A549 (cell line): ENCODE data around the gene MCOLN2. TPM values are rescaled to one million over a fixed set of nuclear protein-coding genes. Genes with fewer than 3 reads are reported as not detected.

Experiments
- ATAC-seq, 2 experiments: fragments of 200-7000 bp in 1 of 2; fragments of >200 bp in 1 of 2; cut with Nextera tagmentation in 1 of 2; cut with Tn5 transposase in 1 of 2; 3 replicates each; pipeline versions ENCODE4 v1.8.0 to v1.9.1; 2018 to 2020; ENCODE audit warnings: mild to moderate bottlenecking in 1 of 2, moderate library complexity in 1 of 2
- CTCF ChIA-PET: fragments of 300-600 bp; sonication (Branson Sonifier 250); formaldehyde crosslinking; extraction: SDS; loops from one replicate; lab custom pipeline; 2021; ENCODE audit warnings: antibody characterized with exemption, inconsistent platforms; lab: Yijun Ruan, JAX
- POLR2A ChIA-PET: fragments of 350-600 bp; formaldehyde crosslinking; extraction: SDS; loops from one replicate; lab custom pipeline; 2021; ENCODE audit warnings: antibody characterized with exemption, inconsistent platforms; lab: Yijun Ruan, JAX
- DNase-seq, 2 experiments: peaks; one replicate each; pipeline versions ENCODE4 v3.0.0 to v3.0.0-alpha.2; 2011 to 2016; ENCODE audit warnings: low read depth in 1 of 2, low spot score in 1 of 2
- FAIRE-seq: peaks from 2 replicates; lab custom pipeline; 2011; peaks lifted over from hg19 to GRCh38; lab: Jason Lieb, UNC
- H3K27ac ChIP-seq, 2 experiments: fragments of >200 bp; sonication (Bioruptor Twin); formaldehyde crosslinking; 3 replicates each; pipeline ENCODE4 v1.5.1; 2016 to 2017
- H3K4me1 ChIP-seq: fragments of >200 bp; sonication (Bioruptor Twin); formaldehyde crosslinking; 3 replicates; pipeline ENCODE4 v1.6.1; 2016
- H3K4me2 ChIP-seq: fragments of >200 bp; sonication (Bioruptor Twin); formaldehyde crosslinking; 3 replicates; pipeline ENCODE4 v1.6.1; 2016
- H3K4me3 ChIP-seq: fragments of >200 bp; sonication (Bioruptor Twin); formaldehyde crosslinking; 3 replicates; pipeline ENCODE4 v1.5.1; 2016
- H3K9me3 ChIP-seq: fragments of >200 bp; sonication (Bioruptor Twin); formaldehyde crosslinking; 3 replicates; pipeline ENCODE4 v1.6.1; 2016
- BHLHE40 ChIP-seq: IDR thresholded peaks from 2 replicates; pipeline ENCODE4 v1.6.1; 2012; ENCODE audit warnings: low read depth, low read length, inconsistent platforms
- CBX2 ChIP-seq: fragments of 200-600 bp; sonication (generic); IDR thresholded peaks from 2 replicates; pipeline ENCODE4 v1.6.1; 2016; ENCODE audit warnings: low read depth, mild to moderate bottlenecking, borderline replicate concordance
- CHD2 ChIP-seq: fragments of 150-350 bp; IDR thresholded peaks from 2 replicates; pipeline ENCODE4 v1.6.1; 2014; ENCODE audit warnings: low read length; ENCODE audit not compliant: partially characterized antibody
- CHD4 ChIP-seq: fragments of 200-600 bp; sonication (generic); IDR thresholded peaks from 2 replicates; pipeline ENCODE4 v1.6.1; 2016; ENCODE audit warnings: antibody characterized with exemption, mild to moderate bottlenecking, borderline replicate concordance
- EHF ChIP-seq: fragments of 250-450 bp; sonication (Bioruptor Pico); IDR thresholded peaks from 2 replicates; pipeline ENCODE4 v1.5.0; 2020; ENCODE audit warnings: mild to moderate bottlenecking
- EHMT2 ChIP-seq: fragments of 200-600 bp; sonication (generic); IDR thresholded peaks from 2 replicates; pipeline ENCODE4 v1.6.1; 2016; ENCODE audit warnings: antibody characterized with exemption, low read depth, mild to moderate bottlenecking, moderate library complexity
- HOXA7 ChIP-seq: fragments of 250-450 bp; sonication (Bioruptor Pico); IDR thresholded peaks from 2 replicates; pipeline ENCODE4 v1.5.0; 2020; ENCODE audit warnings: mild to moderate bottlenecking, moderate library complexity
- JUN ChIP-seq, 2 experiments: fragments of >200 bp; sonication (Bioruptor Twin); formaldehyde crosslinking; IDR thresholded peaks; 2 replicates in 1 of 2; 3 replicates in 1 of 2; pipeline ENCODE4 v1.6.1; 2016 to 2017
- MAZ ChIP-seq: fragments of 150-350 bp; IDR thresholded peaks from 2 replicates; pipeline ENCODE4 v1.6.1; 2014; ENCODE audit warnings: antibody characterized with exemption, low read depth, low read length, borderline replicate concordance
- NFE2L2 ChIP-seq: fragments of 150-350 bp; conservative IDR thresholded peaks from 2 replicates; pipeline ENCODE4 v1.6.1; 2014; ENCODE audit warnings: low read length
- NPAS2 ChIP-seq: fragments of 250-450 bp; sonication (Bioruptor Pico); IDR thresholded peaks from 2 replicates; pipeline ENCODE4 v1.8.0; 2022; ENCODE audit warnings: mild to moderate bottlenecking, moderate library complexity, borderline replicate concordance
- PHF8 ChIP-seq: fragments of 200-600 bp; sonication (generic); IDR thresholded peaks from 2 replicates; pipeline ENCODE4 v1.6.1; 2016; ENCODE audit warnings: low read depth, mild to moderate bottlenecking, antibody characterized with exemption, moderate library complexity, borderline replicate concordance
- RARB ChIP-seq: fragments of 250-450 bp; sonication (Bioruptor Pico); IDR thresholded peaks from 2 replicates; pipeline ENCODE4 v1.8.0; 2021; ENCODE audit warnings: mild to moderate bottlenecking, moderate library complexity
- RFX5 ChIP-seq: fragments of 450-650 bp; IDR thresholded peaks from 2 replicates; pipeline ENCODE4 v1.7.1; 2014; ENCODE audit warnings: antibody characterized with exemption, mild to moderate bottlenecking, moderate library complexity
- SMC3 ChIP-seq: fragments of >200 bp; sonication (Bioruptor Twin); formaldehyde crosslinking; IDR thresholded peaks from 3 replicates; pipeline ENCODE4 v1.6.1; 2018; ENCODE audit warnings: inconsistent platforms
- TP53 ChIP-seq: fragments of 250-450 bp; sonication (Bioruptor Pico); IDR thresholded peaks from 2 replicates; pipeline ENCODE4 v1.5.0; 2021; ENCODE audit warnings: mild to moderate bottlenecking, moderate library complexity
- WGBS: methylation state at CpG from one replicate; pipeline ENCODE4 v1.1.6; 2017; ENCODE audit errors: missing lambda C conversion rate; 5-methylcytosine and 5-hydroxymethylcytosine counted together
- polyA plus RNA-seq, 4 experiments: library from polyadenylated mRNA; depleted of rRNA in 3 of 4; stranded (reverse); fragments of >200 nt; fragmentation: RNase III in 1 of 4; extraction: RNeasy Plus Mini Kit Qiagen cat#74134 plus additional on column Dnase treatment in 1 of 4; gene quantifications; 2 replicates in 3 of 4; 3 replicates in 1 of 4; pipeline ENCODE4 v1.2.3, GENCODE V29; 2011 to 2017
- TF ChIP-seq, protein P1 (sequence below): fragments of 250-450 bp; sonication (Bioruptor Pico); IDR thresholded peaks from 2 replicates; pipeline ENCODE4 v1.5.0; 2021; ENCODE audit warnings: mild to moderate bottlenecking, moderate library complexity, borderline replicate concordance
- TF ChIP-seq, protein P2 (sequence below): fragments of 150-350 bp; IDR thresholded peaks from 2 replicates; pipeline ENCODE4 v1.6.1; 2014; ENCODE audit warnings: low read depth, mild to moderate bottlenecking, low read length
- TF ChIP-seq, protein P3 (sequence below): IDR thresholded peaks from 2 replicates; pipeline ENCODE4 v1.6.1; 2012

The MCOLN2 gene
- polyA plus RNA-seq, 2 of the 4 experiments (the other 2 are of a cell fraction): 3.1 to 4.6 TPM

DNA sequence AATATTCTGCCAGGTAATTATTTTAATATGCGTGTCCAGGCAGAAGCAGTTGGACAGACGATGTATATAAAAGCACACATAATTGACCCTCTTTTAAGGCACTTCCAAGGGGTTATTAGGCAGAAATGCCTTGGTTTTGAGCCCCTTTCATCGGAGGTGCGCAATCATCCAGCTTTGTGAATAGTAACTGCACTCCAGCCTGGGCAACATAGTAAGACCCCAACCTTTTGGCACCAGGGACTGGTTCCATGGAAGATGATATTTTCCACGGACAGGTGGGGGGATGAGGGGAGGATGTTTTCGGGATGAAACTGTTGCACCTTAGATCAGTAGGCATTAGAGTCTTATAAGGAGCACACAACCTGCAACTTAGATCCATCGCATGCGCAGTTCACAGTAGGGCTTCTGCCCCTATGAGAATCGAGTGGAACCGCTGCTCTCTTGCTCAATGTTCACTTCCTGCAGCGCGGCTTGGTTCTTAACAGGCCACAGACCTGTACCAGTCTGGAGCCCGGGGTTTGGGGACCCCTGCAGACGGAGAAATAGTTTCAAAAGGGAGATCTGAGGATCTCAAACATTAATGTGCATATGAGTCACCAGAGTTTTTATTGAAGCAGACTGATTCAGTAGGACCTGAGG lies 1.8 kb upstream of the MCOLN2 start:
- CTCF ChIA-PET: interaction anchor here (1.0 kb wide), 1 partner anchor 54 kb away, joined by 4 read pairs; no protein-coding TSS in a partner anchor
- WGBS: 64% methylated on average over 12 of the region's 14 CpGs
- TF ChIP-seq NFE2L2: no peak
- no peak for TF ChIP-seq EHF (CRISPR knock-in tag)
- TF ChIP-seq JUN (IDR thresholded peaks at IDR 0.05): no peak
- no peak for TF ChIP-seq PHF8
- TF ChIP-seq HOXA7: no peak
- no peak for TF ChIP-seq TP53 (CRISPR knock-in tag)
- no peak for TF ChIP-seq EHMT2
- TF ChIP-seq, protein P1, sequence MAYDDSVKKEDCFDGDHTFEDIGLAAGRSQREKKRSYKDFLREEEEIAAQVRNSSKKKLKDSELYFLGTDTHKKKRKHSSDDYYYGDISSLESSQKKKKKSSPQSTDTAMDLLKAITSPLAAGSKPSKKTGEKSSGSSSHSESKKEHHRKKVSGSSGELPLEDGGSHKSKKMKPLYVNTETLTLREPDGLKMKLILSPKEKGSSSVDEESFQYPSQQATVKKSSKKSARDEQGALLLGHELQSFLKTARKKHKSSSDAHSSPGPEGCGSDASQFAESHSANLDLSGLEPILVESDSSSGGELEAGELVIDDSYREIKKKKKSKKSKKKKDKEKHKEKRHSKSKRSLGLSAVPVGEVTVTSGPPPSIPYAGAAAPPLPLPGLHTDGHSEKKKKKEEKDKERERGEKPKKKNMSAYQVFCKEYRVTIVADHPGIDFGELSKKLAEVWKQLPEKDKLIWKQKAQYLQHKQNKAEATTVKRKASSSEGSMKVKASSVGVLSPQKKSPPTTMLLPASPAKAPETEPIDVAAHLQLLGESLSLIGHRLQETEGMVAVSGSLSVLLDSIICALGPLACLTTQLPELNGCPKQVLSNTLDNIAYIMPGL: no peak
- no peak for TF ChIP-seq NPAS2 (CRISPR knock-in tag)
- no peak for TF ChIP-seq BHLHE40
- no peak for TF ChIP-seq CBX2
- TF ChIP-seq, protein P2, sequence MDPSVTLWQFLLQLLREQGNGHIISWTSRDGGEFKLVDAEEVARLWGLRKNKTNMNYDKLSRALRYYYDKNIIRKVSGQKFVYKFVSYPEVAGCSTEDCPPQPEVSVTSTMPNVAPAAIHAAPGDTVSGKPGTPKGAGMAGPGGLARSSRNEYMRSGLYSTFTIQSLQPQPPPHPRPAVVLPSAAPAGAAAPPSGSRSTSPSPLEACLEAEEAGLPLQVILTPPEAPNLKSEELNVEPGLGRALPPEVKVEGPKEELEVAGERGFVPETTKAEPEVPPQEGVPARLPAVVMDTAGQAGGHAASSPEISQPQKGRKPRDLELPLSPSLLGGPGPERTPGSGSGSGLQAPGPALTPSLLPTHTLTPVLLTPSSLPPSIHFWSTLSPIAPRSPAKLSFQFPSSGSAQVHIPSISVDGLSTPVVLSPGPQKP: no peak
- TF ChIP-seq MAZ: no peak
- TF ChIP-seq CHD4: no peak
- TF ChIP-seq, all 56 proteins: peak for 0
- H3K4me1 ChIP-seq: 0 out of 3 replicates have a peak, but pooled peaks cover 4% of the 10 kb centered on the region
- H3K9me3 ChIP-seq: no peaks in the 10 kb centered on the region
- H3K4me2 ChIP-seq: peak overlapping the region; percentile 99
- ATAC-seq: no peak
- no peak for FAIRE-seq
- DNase-seq: no peak
- no peak overlapping the region for H3K27ac ChIP-seq
- peak overlapping the region; percentile 93; the same call in 2 of the 3 replicates for H3K4me3 ChIP-seq
- POLR2A ChIA-PET: no interaction called here

DNA sequence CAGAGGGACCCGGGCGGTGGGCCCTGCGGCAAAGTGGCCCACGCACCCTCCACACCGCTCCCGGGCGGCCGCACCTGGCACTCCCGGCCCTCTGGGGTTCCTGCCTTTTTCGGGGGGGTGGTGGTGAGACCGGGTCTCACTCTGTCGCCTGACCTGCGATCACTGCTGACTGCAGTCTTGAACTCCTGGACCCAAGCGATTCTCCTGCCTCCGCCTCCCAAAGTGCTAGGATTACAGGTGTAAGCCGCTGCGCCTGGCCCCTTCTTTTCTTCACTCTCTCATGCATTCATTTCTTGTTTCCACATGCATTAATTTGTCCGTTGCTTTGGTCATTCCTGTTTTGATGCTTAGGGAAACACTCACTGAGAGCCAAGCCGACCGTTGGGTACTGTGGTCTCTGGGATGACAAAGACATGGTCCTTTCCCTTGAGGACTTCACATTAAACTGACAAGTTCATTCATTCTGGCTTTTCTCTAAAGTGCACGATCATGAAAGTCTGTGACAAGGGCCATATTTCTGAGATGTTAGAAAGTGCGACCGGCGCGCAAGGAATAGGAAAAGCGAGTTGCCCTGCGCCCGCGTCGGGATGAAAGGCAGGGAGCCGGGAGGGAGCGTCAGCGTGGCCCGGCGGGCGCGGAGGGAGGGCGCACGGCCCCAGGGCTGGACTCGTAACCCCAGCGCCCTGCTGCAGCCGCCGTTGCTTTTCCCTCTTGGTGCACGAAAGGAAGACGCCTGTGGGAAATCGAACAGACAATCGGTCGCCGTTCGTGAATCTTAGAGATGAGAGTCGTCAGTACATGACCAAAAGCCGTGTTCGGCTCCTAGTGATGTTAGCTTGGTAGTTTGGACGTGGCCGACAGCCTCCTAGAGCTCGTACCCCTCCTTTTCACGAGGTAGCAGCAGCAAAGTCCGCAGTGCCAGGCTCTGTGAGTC lies 1.0 kb upstream of the MCOLN2 start:
- H3K4me1 ChIP-seq: 0 out of 3 replicates have a peak, but pooled peaks cover 4% of the 10 kb centered on the region
- no peak for DNase-seq
- CTCF ChIA-PET: interaction anchor here (1.0 kb wide), 2 partner anchors 40 to 53 kb away, joined by 3 to 4 read pairs; no protein-coding TSS in a partner anchor
- H3K4me3 ChIP-seq: peak overlapping the region; percentile 93
- 11% methylated on average over 44 of the region's 58 CpGs for WGBS
- no peaks in the 10 kb centered on the region for H3K9me3 ChIP-seq
- H3K27ac ChIP-seq: peak overlapping the region; percentile 69 to 79; a peak in 5 of 6 replicates
- ATAC-seq: peak; percentile 69 to 72
- POLR2A ChIA-PET: interaction anchor here (0.6 kb wide), 2 partner anchors 55 to 1438 kb away, joined by 4 to 6 read pairs; no protein-coding TSS in a partner anchor
- peak overlapping the region; percentile 99 for H3K4me2 ChIP-seq
- TF ChIP-seq CHD2 (no peak), CBX2 (no peak), RARB (CRISPR knock-in tag) (no peak), SMC3 (no peak), RFX5 (no peak)
- TF ChIP-seq, protein P3, sequence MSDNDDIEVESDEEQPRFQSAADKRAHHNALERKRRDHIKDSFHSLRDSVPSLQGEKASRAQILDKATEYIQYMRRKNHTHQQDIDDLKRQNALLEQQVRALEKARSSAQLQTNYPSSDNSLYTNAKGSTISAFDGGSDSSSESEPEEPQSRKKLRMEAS: no peak
- TF ChIP-seq, all 56 proteins: peak for 0
- FAIRE-seq: no peak
